BJ (cell line): Measurements from ENCODE around the gene SLC22A3. TPM values are rescaled to one million over a fixed set of nuclear protein-coding genes. Genes with fewer than 3 reads are reported as not detected.
"Not testable (repeated sequence)": the region's sequence is repeated elsewhere in the genome, so short reads cannot be mapped to it uniquely, and the experiment has no call there.

ENCODE experiments used
- CTCF ChIA-PET: fragments of 350-600 bp; formaldehyde crosslinking; extraction: SDS; loops from one replicate; lab custom pipeline; 2021; ENCODE audit warnings: antibody characterized with exemption, inconsistent platforms; lab: Yijun Ruan, JAX
- POLR2A ChIA-PET: fragments of 300-600 bp; sonication (Branson Sonifier 250); formaldehyde crosslinking; extraction: SDS; loops from one replicate; lab custom pipeline; 2021; ENCODE audit warnings: antibody characterized with exemption; lab: Charles Lee
- DNase-seq: peaks from one replicate; pipeline ENCODE4 v3.0.0-alpha.2; 2011; ENCODE audit warnings: low read depth
- H3K27me3 ChIP-seq: 2 replicates; pipeline ENCODE4 v1.6.0; 2011; ENCODE audit warnings: low read length; ENCODE audit not compliant: control insufficient read depth, insufficient read depth
- H3K36me3 ChIP-seq: 2 replicates; pipeline ENCODE4 v1.5.1; 2011; ENCODE audit warnings: low read length; ENCODE audit not compliant: control insufficient read depth, insufficient read depth
- H3K4me3 ChIP-seq: 2 replicates; pipeline ENCODE4 v1.5.1; 2011; ENCODE audit warnings: low read depth, mild to moderate bottlenecking, control low read depth, low read length
- CTCF ChIP-seq: IDR thresholded peaks from 2 replicates; pipeline ENCODE4 v1.5.1; 2011; ENCODE audit warnings: low read depth, mild to moderate bottlenecking, control low read depth, inconsistent platforms, low read length, moderate library complexity; ENCODE audit not compliant: insufficient read depth
- polyA plus RNA-seq: library from polyadenylated mRNA; depleted of rRNA; stranded (reverse); fragments of >200 nt; gene quantifications from 2 replicates; pipeline ENCODE4 v1.2.3, GENCODE V29; 2011

Gene SLC22A3
- polyA plus RNA-seq, 1 experiment: not detected

GRCh38 chr6:160464744-160465143, 116.6 kb downstream of the SLC22A3 start:
- Histone ChIP-seq H3K4me3 (no peak overlapping the region), H3K36me3 (no peaks in the 10 kb centered on the region), H3K27me3 (no peaks in the 10 kb centered on the region)
- TF ChIP-seq CTCF: no peak
- ChIA-PET CTCF (interaction anchor here (1.4 to 4.3 kb wide), 4 partner anchors 8 to 326 kb away, joined by 4 to 16 read pairs (median 6); no protein-coding TSS in a partner anchor), POLR2A (no interaction called here)
- DNase-seq: no peak

- POLR2A ChIA-PET, DNase-seq, H3K36me3 ChIP-seq, H3K4me3 ChIP-seq, H3K27me3 ChIP-seq: not testable (repeated sequence)
- CTCF ChIA-PET: interaction anchor here (1.2 kb wide), 1 partner anchor 12 kb away, joined by 4 read pairs; no protein-coding TSS in a partner anchor
Measured at GRCh38 chr6:160467261-160467871, 119.2 kb downstream of the SLC22A3 start.

GRCh38 chr6:160469153-160469552, 121.0 kb downstream of the SLC22A3 start:
- H3K27me3 ChIP-seq: no peaks in the 10 kb centered on the region; the same call in 1 of the 2 replicates
- TF ChIP-seq CTCF: no peak
- CTCF ChIA-PET: no interaction called here
- POLR2A ChIA-PET: no interaction called here
- DNase-seq: no peak
- H3K36me3 ChIP-seq: no peaks in the 10 kb centered on the region
- no peak overlapping the region for H3K4me3 ChIP-seq

- H3K36me3 ChIP-seq, H3K4me3 ChIP-seq, H3K27me3 ChIP-seq, DNase-seq, CTCF ChIA-PET, POLR2A ChIA-PET: not testable (repeated sequence)
Measured at GRCh38 chr6:160476056-160476455, 127.9 kb downstream of the SLC22A3 start.

GRCh38 chr6:160477072-160477471, 128.9 kb downstream of the SLC22A3 start:
- H3K4me3 ChIP-seq, CTCF ChIA-PET, H3K27me3 ChIP-seq, DNase-seq, POLR2A ChIA-PET, H3K36me3 ChIP-seq: not testable (repeated sequence)

GRCh38 chr6:160477901-160478300, 129.7 kb downstream of the SLC22A3 start:
- POLR2A ChIA-PET: no interaction called here
- Histone ChIP-seq H3K27me3 (no peaks in the 10 kb centered on the region), H3K36me3 (no peaks in the 10 kb centered on the region), H3K4me3 (no peak overlapping the region)
- DNase-seq: no peak
- CTCF ChIA-PET: no interaction called here
- no peak for TF ChIP-seq CTCF

- TF ChIP-seq CTCF: no peak
- no peak for DNase-seq
- no peaks in the 10 kb centered on the region for H3K27me3 ChIP-seq
- no peak overlapping the region for H3K4me3 ChIP-seq
- H3K36me3 ChIP-seq: no peaks in the 10 kb centered on the region
- CTCF ChIA-PET: no interaction called here
- POLR2A ChIA-PET: no interaction called here
Measured at GRCh38 chr6:160487116-160487515, 138.9 kb downstream of the SLC22A3 start.
